Astrocyte (in vitro differentiated cells and primary cell): ENCODE data around the gene GSE1.

ENCODE experiments used
- EZH2 ChIP-seq: IDR thresholded peaks from 2 replicates; pipeline ENCODE4 v1.6.1; 2012; ENCODE audit warnings: mild to moderate bottlenecking, low read length, inconsistent platforms; ENCODE audit not compliant: insufficient read depth
- TF ChIP-seq, protein P1 (sequence below): IDR thresholded peaks from 2 replicates; pipeline ENCODE4 v1.5.1; 2011; ENCODE audit warnings: low read depth, mild to moderate bottlenecking, inconsistent platforms, low read length, moderate library complexity; ENCODE audit not compliant: insufficient read depth

- TF ChIP-seq, protein P1, sequence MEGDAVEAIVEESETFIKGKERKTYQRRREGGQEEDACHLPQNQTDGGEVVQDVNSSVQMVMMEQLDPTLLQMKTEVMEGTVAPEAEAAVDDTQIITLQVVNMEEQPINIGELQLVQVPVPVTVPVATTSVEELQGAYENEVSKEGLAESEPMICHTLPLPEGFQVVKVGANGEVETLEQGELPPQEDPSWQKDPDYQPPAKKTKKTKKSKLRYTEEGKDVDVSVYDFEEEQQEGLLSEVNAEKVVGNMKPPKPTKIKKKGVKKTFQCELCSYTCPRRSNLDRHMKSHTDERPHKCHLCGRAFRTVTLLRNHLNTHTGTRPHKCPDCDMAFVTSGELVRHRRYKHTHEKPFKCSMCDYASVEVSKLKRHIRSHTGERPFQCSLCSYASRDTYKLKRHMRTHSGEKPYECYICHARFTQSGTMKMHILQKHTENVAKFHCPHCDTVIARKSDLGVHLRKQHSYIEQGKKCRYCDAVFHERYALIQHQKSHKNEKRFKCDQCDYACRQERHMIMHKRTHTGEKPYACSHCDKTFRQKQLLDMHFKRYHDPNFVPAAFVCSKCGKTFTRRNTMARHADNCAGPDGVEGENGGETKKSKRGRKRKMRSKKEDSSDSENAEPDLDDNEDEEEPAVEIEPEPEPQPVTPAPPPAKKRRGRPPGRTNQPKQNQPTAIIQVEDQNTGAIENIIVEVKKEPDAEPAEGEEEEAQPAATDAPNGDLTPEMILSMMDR, result no peak
- TF ChIP-seq EZH2, result no peak
Observed at GRCh38 chr16:85642762-85643358, 29.7 kb downstream of the GSE1 start.
